ENCODE results near the gene FOXP2. TPM values are rescaled to one million over a fixed set of nuclear protein-coding genes. Genes with fewer than 3 reads are reported as not detected.
"Not testable (repeated sequence)": the region's sequence is repeated elsewhere in the genome, so short reads cannot be mapped to it uniquely, and the experiment has no call there.

Gene FOXP2
- total RNA-seq, 1 donor = under 0.01 TPM

GRCh38 chr7:114419441-114420272, 5.0 kb downstream of the FOXP2 start:
- no peak for DNase-seq (ENCODE audit: low read depth in 2 of 3, low spot score in 2 of 3)

- DNase-seq (ENCODE audit: low read depth in 2 of 3, low spot score in 2 of 3) = no peak
Observed at GRCh38 chr7:114422507-114423501, 8.2 kb downstream of the FOXP2 start.

GRCh38 chr7:114426382-114426781, 11.8 kb downstream of the FOXP2 start:
- DNase-seq (ENCODE audit: low read depth in 2 of 3, low spot score in 2 of 3) = no peak

- DNase-seq (ENCODE audit: low read depth in 2 of 3, low spot score in 2 of 3) = no peak
Observed at GRCh38 chr7:114426824-114427223, 12.2 kb downstream of the FOXP2 start.

- DNase-seq (ENCODE audit: low read depth in 2 of 3, low spot score in 2 of 3) = no peak
Observed at GRCh38 chr7:114428211-114428610, 13.6 kb downstream of the FOXP2 start.

- no peak for DNase-seq (ENCODE audit: low read depth in 2 of 3, low spot score in 2 of 3)
Observed at GRCh38 chr7:114431189-114431588, 16.6 kb downstream of the FOXP2 start.

- DNase-seq (ENCODE audit: low read depth in 2 of 3, low spot score in 2 of 3) = no peak
Observed at GRCh38 chr7:114432061-114432460, 17.4 kb downstream of the FOXP2 start.

- DNase-seq (ENCODE audit: low read depth in 2 of 3, low spot score in 2 of 3) = no peak
Observed at GRCh38 chr7:114432703-114433102, 18.1 kb downstream of the FOXP2 start.

GRCh38 chr7:114439581-114439980, 25.0 kb downstream of the FOXP2 start:
- DNase-seq (ENCODE audit: low read depth in 2 of 3, low spot score in 2 of 3) = no peak

GRCh38 chr7:114440927-114441326, 26.3 kb downstream of the FOXP2 start:
- DNase-seq (ENCODE audit: low read depth in 2 of 3, low spot score in 2 of 3) = not testable (repeated sequence)

GRCh38 chr7:114444196-114444595, 29.6 kb downstream of the FOXP2 start:
- DNase-seq (ENCODE audit: low read depth in 2 of 3, low spot score in 2 of 3) = no peak

GRCh38 chr7:114450431-114450830, 35.8 kb downstream of the FOXP2 start:
- no peak for DNase-seq (ENCODE audit: low read depth in 2 of 3, low spot score in 2 of 3)

- no peak for DNase-seq (ENCODE audit: low read depth in 2 of 3, low spot score in 2 of 3)
Observed at GRCh38 chr7:114459574-114459973, 45.0 kb downstream of the FOXP2 start.

- no peak for DNase-seq (ENCODE audit: low read depth in 2 of 3, low spot score in 2 of 3)
Observed at GRCh38 chr7:114460021-114460420, 45.4 kb downstream of the FOXP2 start.

GRCh38 chr7:114466917-114467316, 52.3 kb downstream of the FOXP2 start:
- no peak for DNase-seq (ENCODE audit: low read depth in 2 of 3, low spot score in 2 of 3)

GRCh38 chr7:114468844-114469243, 54.2 kb downstream of the FOXP2 start:
- no peak for DNase-seq (ENCODE audit: low read depth in 2 of 3, low spot score in 2 of 3)

- no peak for DNase-seq (ENCODE audit: low read depth in 2 of 3, low spot score in 2 of 3)
Observed at GRCh38 chr7:114472896-114473512, 58.4 kb downstream of the FOXP2 start.

GRCh38 chr7:114478384-114478783, 63.8 kb downstream of the FOXP2 start:
- DNase-seq (ENCODE audit: low read depth in 2 of 3, low spot score in 2 of 3) = no peak

- no peak for DNase-seq (ENCODE audit: low read depth in 2 of 3, low spot score in 2 of 3)
Observed at GRCh38 chr7:114481999-114482398, 67.4 kb downstream of the FOXP2 start.

- no peak for DNase-seq (ENCODE audit: low read depth in 2 of 3, low spot score in 2 of 3)
Observed at GRCh38 chr7:114484226-114484625, 69.6 kb downstream of the FOXP2 start.

GRCh38 chr7:114487174-114487573, 72.6 kb downstream of the FOXP2 start:
- DNase-seq (ENCODE audit: low read depth in 2 of 3, low spot score in 2 of 3) = no peak
